Keratinocyte (primary cell): ENCODE measurements around the gene DISP1. TPM values are rescaled to one million over a fixed set of nuclear protein-coding genes. Genes with fewer than 3 reads are reported as not detected.

Experiments
- DNase-seq: peaks from one replicate; pipeline ENCODE4 v3.0.0-alpha.2; 2011; ENCODE audit warnings: low read depth, missing footprints, low spot score
- FAIRE-seq: peaks from 2 replicates; lab custom pipeline; 2011; peaks lifted over from hg19 to GRCh38; lab: Jason Lieb, UNC
- H2AFZ ChIP-seq: 2 replicates; pipeline ENCODE4 v1.6.0; 2012; ENCODE audit warnings: low read length, control low read depth, inconsistent platforms; ENCODE audit not compliant: control insufficient read depth
- H3K27ac ChIP-seq: 2 replicates; pipeline ENCODE4 v1.5.1; 2011; ENCODE audit warnings: low read length; ENCODE audit not compliant: control insufficient read depth, insufficient read depth
- H3K27me3 ChIP-seq: 3 replicates; pipeline ENCODE4 v1.6.0; 2011; ENCODE audit warnings: low read length; ENCODE audit not compliant: control insufficient read depth, insufficient read depth; ENCODE audit errors: extremely low read depth
- H3K36me3 ChIP-seq, 2 experiments: 2 replicates in 1 of 2; 3 replicates in 1 of 2; pipeline ENCODE4 v1.5.1; 2011; ENCODE audit warnings: low read length in 2 of 2, mild to moderate bottlenecking in 1 of 2; ENCODE audit not compliant: control insufficient read depth in 2 of 2, insufficient read depth in 2 of 2; ENCODE audit errors: extremely low read depth in 1 of 2
- H3K4me1 ChIP-seq: 3 replicates; pipeline ENCODE4 v1.5.1; 2011; ENCODE audit warnings: low read length; ENCODE audit not compliant: control insufficient read depth, insufficient read depth; ENCODE audit errors: extremely low read depth
- H3K4me2 ChIP-seq: 3 replicates; pipeline ENCODE4 v1.6.0; 2011; ENCODE audit warnings: low read depth, low read length; ENCODE audit not compliant: control insufficient read depth, insufficient read depth; ENCODE audit errors: extremely low read depth
- H3K4me3 ChIP-seq, 3 experiments: fragments of 200-600 bp in 1 of 3; sonication (generic) in 1 of 3; 2 replicates in 2 of 3; 3 replicates in 1 of 3; pipeline ENCODE4 v1.5.1; 2011 to 2016; ENCODE audit warnings: low read length in 3 of 3, mild to moderate bottlenecking in 3 of 3, control low read depth in 2 of 3, inconsistent platforms in 1 of 3, low read depth in 1 of 3, mixed read lengths in 1 of 3, mixed run types in 1 of 3, moderate library complexity in 1 of 3; ENCODE audit not compliant: control insufficient read depth in 2 of 3, insufficient read depth in 2 of 3; ENCODE audit errors: extremely low read depth in 1 of 3
- H3K79me2 ChIP-seq: 2 replicates; pipeline ENCODE4 v1.6.0; 2012; ENCODE audit warnings: low read length; ENCODE audit not compliant: control insufficient read depth, insufficient read depth
- H3K9ac ChIP-seq: 3 replicates; pipeline ENCODE4 v1.6.0; 2011; ENCODE audit warnings: low read length; ENCODE audit not compliant: control insufficient read depth, insufficient read depth; ENCODE audit errors: extremely low read depth
- H3K9me1 ChIP-seq: 3 replicates; pipeline ENCODE4 v1.6.0; 2011; ENCODE audit warnings: low read length; ENCODE audit not compliant: control insufficient read depth, insufficient read depth; ENCODE audit errors: extremely low read depth
- H3K9me3 ChIP-seq: 2 replicates; pipeline ENCODE4 v1.5.1; 2012; ENCODE audit warnings: low read depth, low read length; ENCODE audit not compliant: control insufficient read depth
- H4K20me1 ChIP-seq: 3 replicates; pipeline ENCODE4 v1.6.0; 2011; ENCODE audit warnings: low read length; ENCODE audit not compliant: control insufficient read depth, insufficient read depth; ENCODE audit errors: extremely low read depth
- EZH2 ChIP-seq: IDR thresholded peaks from one replicate; pipeline ENCODE4 v1.6.1; 2012; ENCODE audit warnings: inconsistent platforms, mild to moderate bottlenecking, low read length, moderate library complexity
- dilution Hi-C: fragments of 300-500 bp; cut with MboI; formaldehyde crosslinking; loops from one replicate; pipeline ENCODE4 v1.7.0; 2020; ENCODE audit warnings: low sequenced_read_pairs; ENCODE audit not compliant: extremely low pct_ligation_motif_present
- polyA plus RNA-seq, 5 experiments: library from polyadenylated mRNA; depleted of rRNA in 3 of 5; stranded (reverse) in 3 of 5; stranded (forward) in 1 of 5; unstranded in 1 of 5; fragments of >200 nt; gene quantifications; 1 replicate in 1 of 5; 2 replicates in 3 of 5; 3 replicates in 1 of 5; pipeline versions ENCODE4 v1.2.1 to v1.2.3, GENCODE V29; 2011 to 2012; ENCODE audit warnings: missing spikeins in 2 of 5, low read depth in 1 of 5, low replicate concordance in 1 of 5
- TF ChIP-seq, protein P1 (sequence below), 3 experiments: IDR thresholded peaks in 1 of 3; conservative IDR thresholded peaks in 1 of 3; optimal IDR thresholded peaks in 1 of 3; 2 replicates in 2 of 3; 3 replicates in 1 of 3; pipeline versions ENCODE3 to v1.5.1; 2011; ENCODE audit warnings: low read length in 3 of 3, mild to moderate bottlenecking in 3 of 3, moderate library complexity in 2 of 3, control low read depth in 1 of 3, inconsistent platforms in 1 of 3; ENCODE audit not compliant: insufficient read depth in 2 of 3; ENCODE audit errors: extremely low read depth in 1 of 3

The DISP1 gene
- polyA plus RNA-seq, 1 donor (not counting 4 experiments of a cell fraction or from before 2014, with no cell fraction given) = 1.3 TPM

DNA sequence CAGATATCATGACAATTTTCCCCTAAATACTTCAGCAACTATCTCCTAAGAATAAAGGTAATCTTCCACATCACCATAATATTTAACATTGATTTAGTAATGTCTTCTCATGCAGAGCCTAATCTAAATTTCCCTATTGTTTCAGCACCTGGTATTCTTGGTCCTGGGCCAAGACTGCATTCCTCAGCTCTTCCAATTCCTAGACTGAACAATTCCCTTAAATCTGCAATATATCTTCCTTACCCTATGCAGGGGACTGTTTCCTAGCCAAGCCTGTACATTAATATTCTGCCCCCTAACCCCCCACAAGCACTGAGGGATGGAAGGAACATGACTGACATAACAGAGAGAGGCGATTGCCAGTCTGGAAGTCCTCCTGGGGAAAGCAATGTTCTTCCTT, 28.7 kb upstream of the DISP1 start:
- Histone ChIP-seq H2AFZ (no peak overlapping the region), H3K9me3 (no peaks in the 10 kb centered on the region), H3K9ac (no peak overlapping the region), H4K20me1 (no peaks in the 10 kb centered on the region), H3K4me3 (no peak overlapping the region), H3K27me3 (peaks cover 5% of the 10 kb centered on the region), H3K36me3 (no peaks in the 10 kb centered on the region), H3K79me2 (no peaks in the 10 kb centered on the region), H3K27ac (no peak overlapping the region), H3K4me1 (peaks cover 6% of the 10 kb centered on the region), H3K9me1 (no peaks in the 10 kb centered on the region), H3K4me2 (no peak overlapping the region)
- dilution Hi-C loops = loop anchor here (25.0 kb wide), 1 partner anchor 301 kb away; no protein-coding TSS in a partner anchor
- no peak for FAIRE-seq
- no peak for DNase-seq
- TF ChIP-seq, protein P1, sequence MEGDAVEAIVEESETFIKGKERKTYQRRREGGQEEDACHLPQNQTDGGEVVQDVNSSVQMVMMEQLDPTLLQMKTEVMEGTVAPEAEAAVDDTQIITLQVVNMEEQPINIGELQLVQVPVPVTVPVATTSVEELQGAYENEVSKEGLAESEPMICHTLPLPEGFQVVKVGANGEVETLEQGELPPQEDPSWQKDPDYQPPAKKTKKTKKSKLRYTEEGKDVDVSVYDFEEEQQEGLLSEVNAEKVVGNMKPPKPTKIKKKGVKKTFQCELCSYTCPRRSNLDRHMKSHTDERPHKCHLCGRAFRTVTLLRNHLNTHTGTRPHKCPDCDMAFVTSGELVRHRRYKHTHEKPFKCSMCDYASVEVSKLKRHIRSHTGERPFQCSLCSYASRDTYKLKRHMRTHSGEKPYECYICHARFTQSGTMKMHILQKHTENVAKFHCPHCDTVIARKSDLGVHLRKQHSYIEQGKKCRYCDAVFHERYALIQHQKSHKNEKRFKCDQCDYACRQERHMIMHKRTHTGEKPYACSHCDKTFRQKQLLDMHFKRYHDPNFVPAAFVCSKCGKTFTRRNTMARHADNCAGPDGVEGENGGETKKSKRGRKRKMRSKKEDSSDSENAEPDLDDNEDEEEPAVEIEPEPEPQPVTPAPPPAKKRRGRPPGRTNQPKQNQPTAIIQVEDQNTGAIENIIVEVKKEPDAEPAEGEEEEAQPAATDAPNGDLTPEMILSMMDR (optimal IDR thresholded peaks at IDR 0.05 in 1 of 3, IDR thresholded peaks at IDR 0.05 in 1 of 3, conservative IDR thresholded peaks at IDR 0.05 in 1 of 3; ENCODE audit: extremely low read depth in 1 of 3, insufficient read depth in 2 of 3, low read length in 3 of 3) = no peak
- TF ChIP-seq EZH2 = no peak

DNA sequence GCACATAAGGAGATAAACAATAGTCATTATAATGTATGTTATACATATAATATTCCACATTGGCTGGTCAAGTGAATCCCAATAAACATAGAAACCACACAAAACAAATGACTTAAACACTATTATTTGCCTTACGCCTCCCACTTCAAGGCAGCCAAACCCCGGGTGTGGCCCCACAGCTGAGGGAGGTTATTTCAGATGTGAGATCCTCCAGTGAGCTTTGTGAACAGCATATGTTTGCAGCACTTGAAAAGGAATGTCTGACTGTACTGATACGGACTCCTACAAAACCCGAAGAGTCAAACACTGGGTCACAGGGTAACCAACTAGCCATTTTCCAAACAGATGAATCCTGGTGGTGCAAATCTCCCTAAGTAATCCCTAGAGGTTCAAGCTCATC, 27.1 kb upstream of the DISP1 start:
- H3K4me3 ChIP-seq = no peak overlapping the region
- no peaks in the 10 kb centered on the region for H4K20me1 ChIP-seq
- no peaks in the 10 kb centered on the region for H3K36me3 ChIP-seq
- H3K27ac ChIP-seq = no peak overlapping the region
- no peak overlapping the region for H3K9ac ChIP-seq
- H3K79me2 ChIP-seq = no peaks in the 10 kb centered on the region
- H3K9me1 ChIP-seq = no peaks in the 10 kb centered on the region
- DNase-seq (no peak), FAIRE-seq (no peak)
- TF ChIP-seq EZH2 = no peak
- TF ChIP-seq, protein P1 (optimal IDR thresholded peaks at IDR 0.05 in 1 of 3, IDR thresholded peaks at IDR 0.05 in 1 of 3, conservative IDR thresholded peaks at IDR 0.05 in 1 of 3; ENCODE audit: extremely low read depth in 1 of 3, insufficient read depth in 2 of 3, low read length in 3 of 3) = no peak
- peaks cover 5% of the 10 kb centered on the region for H3K27me3 ChIP-seq
- peaks cover 6% of the 10 kb centered on the region for H3K4me1 ChIP-seq
- H3K9me3 ChIP-seq = no peaks in the 10 kb centered on the region
- dilution Hi-C loops = loop anchor here (25.0 kb wide), 1 partner anchor 300 kb away; no protein-coding TSS in a partner anchor
- H2AFZ ChIP-seq = no peak overlapping the region
- H3K4me2 ChIP-seq = no peak overlapping the region
